HL-60/S4 (cell line): Measurements from ENCODE around the gene ZBTB34.

Source experiments
- in situ Hi-C: fragments of 300-500 bp; cut with MboI; formaldehyde crosslinking; loops from 2 replicates; pipeline ENCODE4 v1.14.3; 2022; ENCODE audit warnings: low sequenced_read_pairs

Gene ZBTB34

GRCh38 chr9:126875756-126876510 is 15.5 kb downstream of the ZBTB34 start:
- in situ Hi-C loops = no loop called here

- in situ Hi-C loops = no loop called here
Measured at GRCh38 chr9:126876531-126876930, 16.1 kb downstream of the ZBTB34 start.

GRCh38 chr9:126877418-126877817 is 17.0 kb downstream of the ZBTB34 start:
- in situ Hi-C loops = no loop called here

- in situ Hi-C loops = no loop called here
Measured at GRCh38 chr9:126879288-126879687, 18.8 kb downstream of the ZBTB34 start.

GRCh38 chr9:126880226-126880946 is 19.9 kb downstream of the ZBTB34 start:
- in situ Hi-C loops = no loop called here

GRCh38 chr9:126880947-126881332 is 20.5 kb downstream of the ZBTB34 start:
- in situ Hi-C loops = no loop called here

GRCh38 chr9:126882746-126883145 is 22.3 kb downstream of the ZBTB34 start:
- in situ Hi-C loops = no loop called here

- in situ Hi-C loops = no loop called here
Measured at GRCh38 chr9:126883636-126884035, 23.2 kb downstream of the ZBTB34 start.

GRCh38 chr9:126885131-126885641 is 24.7 kb downstream of the ZBTB34 start:
- in situ Hi-C loops = no loop called here

- in situ Hi-C loops = no loop called here
Measured at GRCh38 chr9:126886034-126886822, 25.8 kb downstream of the ZBTB34 start.

GRCh38 chr9:126886897-126887296 is 26.5 kb downstream of the ZBTB34 start:
- in situ Hi-C loops = no loop called here

- in situ Hi-C loops = no loop called here
Measured at GRCh38 chr9:126891676-126892075, 31.2 kb downstream of the ZBTB34 start.

GRCh38 chr9:126893079-126893478 is 32.6 kb downstream of the ZBTB34 start:
- in situ Hi-C loops = no loop called here

- in situ Hi-C loops = no loop called here
Measured at GRCh38 chr9:126894052-126894603, 33.7 kb downstream of the ZBTB34 start.

- in situ Hi-C loops = no loop called here
Measured at GRCh38 chr9:126902210-126902609, 41.8 kb downstream of the ZBTB34 start.

GRCh38 chr9:126904586-126904985 is 44.1 kb downstream of the ZBTB34 start:
- in situ Hi-C loops = no loop called here

GRCh38 chr9:126906091-126906490 is 45.7 kb downstream of the ZBTB34 start:
- in situ Hi-C loops = no loop called here

GRCh38 chr9:126907058-126907457 is 46.6 kb downstream of the ZBTB34 start:
- in situ Hi-C loops = no loop called here

- in situ Hi-C loops = no loop called here
Measured at GRCh38 chr9:126914458-126915280, 54.2 kb downstream of the ZBTB34 start, which contains the start of gene RALGPS1. TSS of gene RALGPS1 (plus strand) at chr9:126914782. CDS start at chr9:126962290, 47,508 bp downstream.

- in situ Hi-C loops = no loop called here
Measured at GRCh38 chr9:126915281-126915816, 54.9 kb downstream of the ZBTB34 start.
